GM19438 (cell line): Measurements from ENCODE around the gene ERC2.
"Not testable (repeated sequence)": the region's sequence is repeated elsewhere in the genome, so short reads cannot be mapped to it uniquely, and the experiment has no call there.

ENCODE experiments used
- ATAC-seq: cut with Tn5 transposase; IDR thresholded peaks from one replicate; pipeline ENCODE4 v1.9.1; 2021; ENCODE audit warnings: low read depth; ENCODE audit not compliant: unreplicated experiment

The ERC2 gene

DNA sequence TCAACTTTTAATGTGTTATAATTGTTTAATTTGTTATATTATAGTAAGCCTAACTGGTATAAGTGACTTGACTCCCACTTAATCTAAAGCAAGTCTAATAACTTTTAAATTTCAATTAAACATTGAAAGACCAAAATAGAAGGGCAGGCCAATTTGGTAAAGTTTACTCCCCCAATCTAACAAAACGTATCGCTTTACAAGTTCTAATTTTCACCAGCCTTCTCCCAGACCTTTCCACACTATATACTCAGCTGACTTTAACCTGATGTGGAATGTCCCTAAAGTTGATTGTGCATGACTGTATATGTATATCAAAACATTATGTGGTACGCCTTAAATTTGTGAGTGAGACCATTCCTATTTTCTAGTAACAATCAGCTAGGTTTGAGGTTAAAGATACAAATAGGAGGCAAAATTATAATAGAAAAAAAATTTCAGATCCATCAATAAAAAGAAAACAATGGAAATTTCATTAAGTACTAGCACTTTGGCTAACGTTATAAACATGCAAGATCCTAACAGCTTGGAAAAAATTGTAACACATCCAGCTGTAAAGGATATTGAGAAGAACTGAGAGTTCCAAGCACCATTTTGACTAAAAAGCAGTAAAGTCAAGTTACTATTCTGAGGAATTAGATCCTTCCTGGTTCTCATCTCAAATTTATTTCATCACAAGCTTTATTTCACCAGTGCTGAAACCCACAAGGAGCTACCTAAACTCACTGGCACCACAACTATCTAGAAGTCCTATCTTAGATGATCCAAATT, 199.5 kb downstream of the ERC2 start:
- ATAC-seq: no peak

DNA sequence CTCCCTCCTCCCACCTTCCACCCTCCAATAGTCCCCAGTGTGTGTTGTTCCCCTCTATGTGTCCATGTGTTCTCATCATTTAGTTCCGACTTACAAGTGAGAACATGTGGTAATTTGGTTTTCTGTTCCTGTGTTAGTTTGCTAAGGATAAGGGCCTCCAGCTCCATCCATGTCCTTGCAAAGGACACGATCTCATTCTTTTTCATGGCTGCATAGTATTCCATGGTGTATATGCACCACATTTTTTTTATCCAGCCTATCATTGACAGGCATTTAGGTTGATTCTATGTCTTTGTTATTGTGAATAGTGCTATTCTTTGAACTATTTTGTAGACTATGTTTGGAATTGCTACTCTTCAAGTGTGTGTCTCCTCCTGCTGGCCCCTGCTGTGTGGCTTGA, 206.4 kb downstream of the ERC2 start:
- ATAC-seq: not testable (repeated sequence)

DNA sequence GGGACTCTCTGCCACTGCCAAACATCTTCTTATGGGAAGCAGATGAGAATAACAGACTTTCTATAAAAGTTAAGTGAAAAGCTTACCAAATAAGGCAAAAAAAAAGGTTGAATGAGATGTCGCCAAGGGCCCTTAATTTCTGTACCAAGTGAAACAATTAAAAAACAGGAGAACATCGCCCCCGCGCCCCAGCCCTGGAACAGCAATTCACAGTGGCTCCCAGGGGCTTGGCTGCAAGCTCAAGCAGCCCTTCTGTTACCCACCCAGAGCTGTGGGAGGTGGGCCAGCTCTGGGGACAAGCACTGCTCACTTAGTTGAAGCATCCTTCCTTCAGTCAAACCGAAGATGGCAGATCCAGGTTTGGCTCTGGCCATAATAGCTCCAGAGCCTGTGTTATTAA, 208.0 kb downstream of the ERC2 start:
- ATAC-seq: no peak

- no peak for ATAC-seq
Observed at GRCh38 chr3:56257826-56258225, 210.4 kb downstream of the ERC2 start.

GRCh38 chr3:56254835-56255234, 213.4 kb downstream of the ERC2 start:
- no peak for ATAC-seq

DNA sequence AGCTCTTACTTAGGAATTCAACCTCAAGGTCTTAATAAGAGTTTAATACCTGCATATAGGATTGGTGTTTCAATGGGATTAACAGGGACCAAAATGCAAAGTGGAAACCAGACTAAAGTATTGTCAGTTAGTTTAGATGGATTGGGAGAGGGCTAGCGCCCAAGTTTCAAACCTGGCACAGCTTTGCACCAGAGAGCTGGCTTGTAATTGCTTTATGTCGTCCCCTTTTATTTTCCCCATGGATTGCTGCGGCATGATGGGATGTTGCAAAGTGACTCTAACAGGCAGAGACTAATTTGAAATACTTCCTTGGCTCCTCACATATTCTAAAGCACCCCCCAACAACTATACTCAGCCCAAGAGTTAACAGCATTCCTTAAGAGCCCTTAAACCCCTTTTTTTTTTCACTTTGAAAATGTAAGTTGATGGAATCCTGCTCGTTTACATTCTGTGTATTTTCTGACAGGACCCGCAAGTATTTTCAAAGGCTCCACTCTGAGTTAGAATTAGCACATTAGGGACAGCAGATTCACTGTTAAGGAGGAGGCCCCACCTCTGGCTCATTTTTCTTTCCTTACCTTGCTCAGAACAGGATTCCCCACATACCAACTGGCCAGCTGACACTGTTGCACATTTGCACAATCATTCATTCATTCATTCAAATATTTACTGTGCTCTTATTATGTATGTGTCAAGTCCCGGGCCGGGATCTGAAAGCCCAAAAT, 214.2 kb downstream of the ERC2 start:
- no peak for ATAC-seq

- no peak for ATAC-seq
Observed at GRCh38 chr3:56251343-56251945, 216.8 kb downstream of the ERC2 start.

DNA sequence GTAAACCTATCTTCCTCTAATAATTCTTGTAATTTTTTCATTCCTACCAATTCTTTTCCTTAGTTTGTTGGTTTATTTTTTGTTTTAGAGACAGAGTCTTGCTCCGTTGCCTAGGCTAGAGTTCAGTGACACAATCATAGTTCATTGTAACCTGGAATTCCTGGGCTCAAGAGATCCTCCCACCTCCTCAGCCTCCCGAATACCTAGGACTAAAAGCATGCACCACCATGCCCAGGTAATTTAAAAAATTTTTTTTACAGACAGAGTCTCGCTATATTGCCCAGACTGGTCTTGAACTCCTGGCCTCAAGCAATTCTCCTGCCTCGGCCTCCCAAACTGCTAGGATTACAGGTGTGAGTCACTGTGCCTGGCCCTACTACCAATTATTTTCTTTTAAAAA, 220.2 kb downstream of the ERC2 start:
- ATAC-seq: no peak

DNA sequence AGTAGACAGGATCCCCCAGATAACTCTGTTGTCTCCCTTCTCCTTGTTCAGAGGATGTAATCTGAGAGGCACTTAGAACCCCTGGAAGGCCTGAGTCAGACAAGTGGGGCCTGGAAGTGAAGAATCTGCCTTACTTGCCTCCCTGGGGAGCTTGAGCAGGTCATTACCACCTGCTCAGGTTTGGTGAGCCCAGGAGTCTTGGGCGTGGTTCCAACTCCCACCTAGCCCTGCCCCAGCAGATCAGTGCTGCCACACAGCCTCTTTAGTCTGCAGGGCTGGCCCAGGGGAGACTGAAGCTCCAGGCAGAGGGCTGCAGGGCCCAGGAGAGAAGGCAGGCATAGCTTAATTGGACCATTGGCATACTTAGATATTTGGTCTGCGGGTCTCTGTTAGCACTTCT, 230.0 kb downstream of the ERC2 start:
- no peak for ATAC-seq

DNA sequence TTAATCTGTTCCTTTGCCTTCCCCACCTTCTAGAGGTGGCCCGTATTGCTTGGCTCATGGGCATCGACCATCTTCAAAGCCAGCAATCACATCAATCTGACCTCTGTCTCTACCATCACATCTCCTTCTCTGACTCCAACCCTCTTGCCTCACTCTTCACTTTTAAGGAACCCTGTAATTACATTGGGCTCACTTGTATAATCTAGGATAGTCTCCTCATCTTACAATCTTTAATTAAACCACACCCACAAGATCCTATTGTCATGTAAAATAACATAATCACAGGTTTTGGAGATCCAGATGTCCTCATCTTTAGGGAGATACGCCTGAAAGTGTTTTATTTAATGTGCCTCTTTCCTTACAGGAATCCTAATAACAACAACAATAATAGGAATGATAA, 234.5 kb downstream of the ERC2 start:
- no peak for ATAC-seq

DNA sequence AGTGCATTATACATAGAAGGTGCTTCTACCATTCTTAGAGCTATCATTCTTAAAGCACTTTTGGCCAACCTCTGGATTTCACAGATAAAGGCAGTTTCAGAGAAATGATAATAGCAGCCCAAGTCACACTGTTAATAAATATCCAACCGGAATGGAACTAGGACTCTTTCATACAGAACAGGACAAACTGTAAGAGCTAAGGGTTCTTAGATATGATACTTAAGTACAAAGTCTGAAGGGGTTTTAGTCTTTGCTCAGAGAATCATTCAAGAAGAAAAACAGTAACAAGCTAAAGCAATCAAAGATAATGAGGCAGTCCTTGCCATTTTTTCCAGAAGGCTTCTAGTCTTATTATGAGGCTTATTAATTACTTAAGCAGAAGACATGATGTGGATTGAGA, 239.0 kb downstream of the ERC2 start:
- no peak for ATAC-seq

DNA sequence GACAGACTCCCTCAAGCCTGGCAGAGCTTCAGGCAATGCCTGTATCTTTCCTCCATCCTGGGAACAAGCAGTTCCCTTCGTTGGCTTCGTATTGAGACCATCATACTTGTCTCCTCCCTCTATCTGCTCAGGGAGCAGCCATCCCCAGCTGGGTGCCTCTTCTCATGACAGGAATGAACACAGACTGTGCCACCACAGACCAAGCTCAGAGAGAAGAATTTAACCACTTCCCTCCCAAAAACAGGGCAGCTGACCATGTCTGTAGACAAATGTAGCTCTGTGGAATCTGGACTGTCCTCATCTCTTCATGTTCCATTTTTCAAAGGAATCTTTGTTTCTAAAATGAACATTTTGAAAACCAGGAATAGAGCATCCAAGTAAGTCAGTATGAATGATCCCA, 245.4 kb downstream of the ERC2 start:
- ATAC-seq: no peak

- no peak for ATAC-seq
Observed at GRCh38 chr3:56219894-56220805, 248.1 kb downstream of the ERC2 start.

GRCh38 chr3:56209982-56210751, 258.1 kb downstream of the ERC2 start:
- ATAC-seq: no peak

GRCh38 chr3:56207922-56208321, 260.3 kb downstream of the ERC2 start:
- no peak for ATAC-seq

- ATAC-seq: no peak
Observed at GRCh38 chr3:56205406-56205805, 262.9 kb downstream of the ERC2 start.

DNA sequence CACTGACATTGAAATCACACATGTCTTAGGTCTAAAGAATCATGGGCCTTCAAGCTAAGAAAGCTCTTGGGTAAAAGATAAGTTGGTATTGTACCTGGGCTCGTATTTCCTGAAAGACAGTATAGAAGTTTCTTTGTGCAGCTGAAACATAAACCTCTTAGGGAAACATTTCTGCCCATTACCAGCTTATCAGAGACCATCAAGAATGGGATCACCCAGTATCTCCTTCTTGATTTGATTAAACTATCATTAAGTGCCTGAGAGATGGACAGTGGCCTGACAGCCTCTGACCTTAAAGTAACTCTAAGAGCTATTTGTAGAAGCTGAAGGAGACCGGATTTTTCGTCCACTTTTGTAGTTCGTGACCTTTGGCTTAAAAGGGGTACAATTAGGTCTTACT, 265.3 kb downstream of the ERC2 start:
- ATAC-seq: no peak

DNA sequence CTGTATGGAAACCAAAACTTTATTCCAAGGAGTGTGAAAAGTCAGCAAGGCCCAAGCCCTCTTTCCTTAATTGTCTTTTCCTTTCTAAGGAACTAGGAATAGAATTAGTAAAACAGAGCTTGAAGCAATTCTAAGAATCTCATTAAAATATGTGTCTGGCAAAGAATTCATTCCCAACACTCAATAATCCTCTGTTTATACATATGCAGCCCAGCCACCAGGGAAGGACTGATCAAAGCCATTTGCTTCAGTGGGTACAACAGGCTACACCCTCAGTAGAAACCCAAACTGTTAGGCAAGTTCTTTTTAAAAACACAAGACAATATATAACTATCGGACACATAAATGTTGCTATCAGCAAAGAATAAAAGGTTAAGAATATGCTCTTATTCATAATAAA, 266.9 kb downstream of the ERC2 start:
- no peak for ATAC-seq

DNA sequence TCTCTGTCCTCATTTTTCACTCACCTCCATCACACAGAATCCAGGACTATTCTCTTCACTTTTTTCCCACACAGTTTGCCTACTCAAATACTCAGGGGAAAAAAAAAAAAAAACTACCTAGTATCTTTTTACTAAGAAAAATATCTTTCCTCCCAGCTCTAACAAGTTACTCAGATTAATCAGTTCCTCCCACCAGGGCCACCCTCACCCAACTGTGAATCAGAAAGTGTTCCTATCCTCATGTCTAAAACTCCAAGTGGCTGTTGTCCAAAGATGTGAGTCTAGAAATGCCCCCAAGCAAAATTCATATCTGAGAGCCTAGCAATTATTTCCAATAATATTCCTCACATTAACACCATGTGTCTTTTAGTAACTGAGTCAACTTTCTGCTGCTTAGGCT, 268.0 kb downstream of the ERC2 start:
- ATAC-seq: no peak

- ATAC-seq: no peak
Observed at GRCh38 chr3:56197991-56198390, 270.3 kb downstream of the ERC2 start.
